Stimulated activated CD8-positive, alpha-beta memory T cell treated with anti-CD3 and anti-CD28 coated beads, Interleukin-7, amount 100 ng/mL, for 24 hours (primary cell): Measurements from ENCODE around the gene UAP1L1.
"Not testable (repeated sequence)": the region's sequence is repeated elsewhere in the genome, so short reads cannot be mapped to it uniquely, and the experiment has no call there.

Experiments used
- DNase-seq: peaks from one replicate; pipeline ENCODE4 v3.0.0-alpha.2; 2020; ENCODE audit warnings: low read depth

The UAP1L1 gene

DNA sequence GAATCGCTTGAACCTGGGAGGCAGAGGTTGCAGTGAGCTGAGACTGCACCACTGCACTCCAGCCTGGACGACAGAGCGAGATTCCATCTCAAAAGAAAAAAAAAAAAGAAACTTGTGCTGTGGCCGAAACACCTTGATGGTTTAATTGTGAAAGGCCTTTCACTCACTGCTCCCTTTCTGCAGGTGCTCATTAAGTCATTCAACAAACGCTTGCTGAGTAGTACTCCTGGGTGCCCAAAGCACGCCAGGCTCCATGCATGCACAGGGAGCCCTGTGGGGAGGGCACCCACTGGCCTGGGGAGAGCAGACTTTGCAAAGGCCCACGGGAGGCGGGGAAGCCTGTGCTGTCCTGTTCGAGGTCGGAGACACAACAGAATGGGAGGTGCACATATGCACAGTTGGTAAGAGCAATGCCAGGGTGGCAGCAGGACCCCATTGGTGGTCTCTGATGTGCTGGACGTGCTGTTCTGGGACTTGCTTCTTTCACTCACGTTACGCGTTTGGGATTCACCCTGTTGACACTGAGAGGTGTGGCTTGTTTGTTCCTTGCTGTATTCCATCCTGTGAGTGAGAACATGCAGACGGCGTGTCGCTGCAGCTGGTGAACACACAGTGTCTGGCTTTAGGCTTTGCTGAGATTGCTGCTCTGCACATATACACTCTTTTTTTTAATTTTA is 20.4 kb upstream of the UAP1L1 start:
- DNase-seq = no peak

DNA sequence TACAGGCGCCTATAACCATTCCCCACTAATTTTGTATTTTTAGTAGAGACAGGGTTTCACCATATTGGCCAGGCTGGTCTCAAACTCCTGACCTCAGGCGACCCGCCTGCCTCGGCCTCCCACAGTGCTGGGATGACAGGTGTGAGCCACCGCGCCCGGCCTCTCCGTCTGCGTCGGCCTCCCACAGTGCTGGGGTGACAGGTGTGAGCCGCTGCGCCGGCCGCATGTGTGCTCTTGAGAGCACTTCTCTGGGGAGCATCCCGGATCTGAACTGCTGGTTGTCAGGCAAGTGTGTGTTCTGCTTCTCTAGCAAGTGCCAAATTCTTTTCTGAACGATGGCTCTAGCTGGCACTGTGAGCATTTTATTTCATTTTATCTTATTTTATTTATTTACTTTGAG is 19.8 kb upstream of the UAP1L1 start:
- no peak for DNase-seq

DNA sequence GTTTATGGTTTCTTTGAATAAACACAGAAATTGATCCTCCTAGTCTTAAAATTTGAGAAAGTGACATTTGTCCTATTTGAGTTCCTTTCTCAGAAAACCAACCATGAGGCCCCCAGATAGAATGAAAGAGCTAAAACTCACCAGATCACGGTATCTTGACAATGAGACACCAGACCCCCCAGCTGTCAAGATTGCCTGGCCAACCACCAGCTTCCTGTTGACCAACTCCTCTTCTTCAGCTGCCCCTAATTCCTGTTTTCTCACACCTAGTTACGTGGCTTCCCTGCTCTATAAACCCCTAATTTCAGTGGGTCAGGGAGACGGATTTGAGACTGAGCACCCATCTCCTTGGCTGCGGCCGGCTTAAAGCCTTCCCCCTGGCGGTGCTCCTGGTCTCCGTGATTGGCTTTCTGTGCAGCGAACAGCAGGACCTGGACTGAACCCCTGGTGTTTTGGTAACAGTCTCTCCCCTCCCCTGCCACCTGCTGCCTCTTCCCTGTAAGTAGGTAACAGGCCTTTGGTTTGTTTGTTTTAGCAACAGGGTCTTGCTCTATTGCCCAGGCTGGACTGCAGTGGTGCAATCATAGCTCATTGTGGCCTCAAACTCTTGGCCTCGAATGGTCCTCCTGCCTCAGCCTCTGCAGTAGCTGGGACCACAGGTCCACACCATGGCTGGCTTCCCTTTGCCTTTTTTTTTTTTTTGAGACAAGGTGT is 18.6 kb upstream of the UAP1L1 start:
- DNase-seq = no peak

DNA sequence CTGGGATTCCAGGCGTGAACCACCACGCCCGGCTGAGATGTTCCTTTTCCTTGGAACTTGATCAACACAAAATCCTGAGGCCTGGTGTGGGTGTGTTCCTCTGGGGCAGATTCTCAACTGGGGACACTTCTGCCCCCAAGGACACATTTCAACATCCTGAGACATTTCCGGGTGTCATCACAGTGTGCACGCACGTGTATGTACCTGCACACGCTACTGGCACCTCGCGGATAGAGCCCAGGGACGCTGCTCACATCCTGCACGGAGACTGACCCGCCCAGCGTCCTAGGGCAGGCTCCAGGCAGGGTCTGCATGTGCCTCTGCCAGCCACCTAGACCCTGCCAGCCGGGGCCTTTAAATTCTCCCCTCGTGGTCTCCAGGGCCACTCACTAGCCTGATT is 14.9 kb upstream of the UAP1L1 start:
- DNase-seq = no peak

DNA sequence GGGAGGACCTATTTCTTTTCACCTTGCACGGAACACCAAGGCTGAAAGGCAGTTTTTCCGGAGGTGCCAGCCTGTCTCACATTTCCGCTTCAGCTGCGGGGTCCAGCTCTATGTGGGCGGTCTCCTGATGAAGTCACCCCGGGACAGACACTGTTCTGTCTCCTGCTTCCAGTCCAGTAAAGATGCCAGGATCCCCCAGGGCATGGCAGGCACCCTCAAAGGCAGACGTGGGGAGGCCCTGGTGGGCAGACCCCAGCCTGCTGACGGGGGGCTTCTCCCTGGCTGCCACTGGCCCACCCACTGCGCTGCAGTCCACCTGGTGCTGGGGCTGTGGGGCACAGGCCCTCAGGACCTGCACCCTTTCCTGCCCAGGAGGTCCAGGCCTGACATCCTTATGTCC is 14.5 kb upstream of the UAP1L1 start:
- not testable (repeated sequence) for DNase-seq

DNA sequence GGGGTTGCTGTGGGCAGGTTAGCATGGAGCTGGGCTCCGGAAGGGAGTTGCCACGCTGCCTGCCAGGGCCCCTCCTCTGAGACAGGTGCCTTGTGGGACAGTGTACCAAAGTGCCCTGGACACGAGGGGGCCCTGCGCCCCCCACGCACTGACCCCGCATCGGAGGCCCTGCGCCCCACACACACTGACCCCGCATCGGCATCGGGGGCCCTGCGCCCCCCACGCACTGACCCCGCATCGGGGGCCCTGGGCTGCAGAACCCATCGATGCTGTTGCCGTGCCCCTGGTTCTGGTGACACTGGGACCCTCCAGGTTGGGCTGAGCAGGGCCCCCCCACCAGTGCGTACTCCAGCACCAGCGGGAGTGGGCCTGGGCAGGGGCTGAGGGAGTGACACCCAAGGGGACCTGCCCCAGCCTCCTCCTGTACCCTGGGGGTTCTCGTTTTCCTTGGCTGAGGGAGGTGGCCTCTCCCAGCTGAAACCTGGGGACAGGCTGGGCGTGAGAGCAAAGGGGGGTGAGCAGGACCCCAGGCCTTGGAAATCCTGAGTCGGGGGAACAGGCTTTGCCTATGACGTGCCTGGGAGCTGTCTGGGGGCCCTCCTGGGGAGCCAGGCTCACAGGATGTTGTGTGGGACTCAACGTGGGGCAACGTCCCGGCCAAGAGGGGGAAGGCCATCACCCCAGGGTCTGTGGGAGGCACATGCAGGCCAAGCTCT is 13.8 kb upstream of the UAP1L1 start:
- DNase-seq = no peak

DNA sequence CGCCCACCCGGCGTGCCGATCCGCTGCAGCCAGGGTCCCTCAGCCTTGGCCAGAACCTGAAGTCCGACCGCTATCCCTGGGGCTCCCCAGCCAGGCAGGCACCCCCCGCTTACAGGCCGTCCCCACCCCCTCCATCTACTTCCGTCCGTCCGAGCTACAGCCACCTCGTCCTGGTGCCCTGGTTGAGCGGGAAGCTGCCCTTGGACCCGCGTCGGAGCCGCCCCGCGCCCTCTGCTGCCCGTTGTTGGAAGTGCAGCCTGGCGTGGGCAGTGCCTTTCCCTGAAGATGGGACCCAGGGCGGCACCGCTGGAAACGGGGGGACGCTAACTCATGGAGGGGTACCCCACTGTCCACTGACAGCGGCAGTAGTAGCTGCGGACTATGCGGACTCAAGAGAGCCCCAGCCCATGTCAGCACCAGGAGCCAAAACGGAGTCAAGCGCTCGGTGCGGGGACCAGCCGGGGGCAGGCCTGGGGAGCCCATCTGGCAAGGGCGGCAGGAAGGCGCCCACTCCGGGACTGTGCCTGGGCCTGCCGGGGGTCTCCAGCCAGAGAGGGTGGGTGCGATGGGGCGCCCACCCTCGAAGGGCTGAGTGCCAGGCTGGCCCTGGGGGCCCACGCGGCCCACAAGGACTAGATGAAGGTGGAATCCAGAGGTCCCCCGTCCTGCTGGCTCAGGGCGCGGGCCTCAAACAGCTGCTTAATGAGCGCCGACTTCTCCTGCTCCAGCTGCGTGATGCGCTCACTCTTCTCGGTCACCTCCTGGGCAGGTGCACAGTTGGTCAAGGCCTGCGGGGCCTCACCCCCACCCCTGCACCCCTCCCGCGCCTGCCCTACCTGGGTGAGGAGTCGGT is 13.1 kb upstream of the UAP1L1 start:
- peak; percentile 48 for DNase-seq

DNA sequence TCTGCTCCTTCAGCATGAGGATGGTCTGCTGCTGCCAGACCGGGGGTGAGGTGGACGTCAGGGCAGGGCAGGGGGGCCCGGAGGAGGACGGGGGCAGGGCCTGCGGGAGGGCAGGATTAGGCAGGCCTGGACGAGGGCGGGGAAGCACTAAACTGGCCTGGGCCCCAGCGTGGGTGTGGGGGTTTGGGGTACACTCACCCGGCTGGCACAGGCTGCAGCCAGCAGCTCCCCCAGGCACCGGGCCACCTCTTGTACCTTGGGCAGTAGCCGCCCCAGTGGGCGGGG is 12.5 kb upstream of the UAP1L1 start:
- DNase-seq = no peak

DNA sequence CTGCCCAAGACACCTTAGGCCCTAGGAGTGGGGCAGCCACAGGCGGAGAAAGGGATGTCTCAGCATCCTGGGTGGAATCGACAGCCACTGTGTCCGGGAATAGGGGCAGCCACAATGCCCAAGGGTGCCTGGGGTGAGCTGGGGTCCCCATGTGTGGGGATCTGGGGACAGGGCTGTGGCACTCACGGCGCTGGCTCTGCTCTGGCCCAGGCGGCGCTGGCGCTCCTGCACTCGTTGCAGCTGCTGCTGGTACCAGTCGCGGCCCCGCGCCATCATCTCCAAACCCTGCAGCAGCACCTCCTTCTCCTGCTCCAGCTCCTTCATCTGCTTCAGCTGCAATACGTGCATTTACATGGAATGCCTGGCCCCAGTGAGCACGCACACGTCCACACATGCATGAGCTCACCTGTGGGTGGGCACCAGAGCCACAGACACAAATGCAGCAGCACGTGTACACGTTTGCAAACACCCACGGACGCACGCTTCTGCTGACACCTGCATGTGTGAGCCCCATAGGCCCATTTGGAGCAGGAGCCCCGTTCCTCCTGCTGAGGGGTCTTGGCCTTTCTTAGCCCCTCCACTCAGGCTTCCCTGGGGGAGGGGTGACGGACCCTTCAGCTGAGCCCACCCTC is 11.9 kb upstream of the UAP1L1 start:
- DNase-seq = no peak

DNA sequence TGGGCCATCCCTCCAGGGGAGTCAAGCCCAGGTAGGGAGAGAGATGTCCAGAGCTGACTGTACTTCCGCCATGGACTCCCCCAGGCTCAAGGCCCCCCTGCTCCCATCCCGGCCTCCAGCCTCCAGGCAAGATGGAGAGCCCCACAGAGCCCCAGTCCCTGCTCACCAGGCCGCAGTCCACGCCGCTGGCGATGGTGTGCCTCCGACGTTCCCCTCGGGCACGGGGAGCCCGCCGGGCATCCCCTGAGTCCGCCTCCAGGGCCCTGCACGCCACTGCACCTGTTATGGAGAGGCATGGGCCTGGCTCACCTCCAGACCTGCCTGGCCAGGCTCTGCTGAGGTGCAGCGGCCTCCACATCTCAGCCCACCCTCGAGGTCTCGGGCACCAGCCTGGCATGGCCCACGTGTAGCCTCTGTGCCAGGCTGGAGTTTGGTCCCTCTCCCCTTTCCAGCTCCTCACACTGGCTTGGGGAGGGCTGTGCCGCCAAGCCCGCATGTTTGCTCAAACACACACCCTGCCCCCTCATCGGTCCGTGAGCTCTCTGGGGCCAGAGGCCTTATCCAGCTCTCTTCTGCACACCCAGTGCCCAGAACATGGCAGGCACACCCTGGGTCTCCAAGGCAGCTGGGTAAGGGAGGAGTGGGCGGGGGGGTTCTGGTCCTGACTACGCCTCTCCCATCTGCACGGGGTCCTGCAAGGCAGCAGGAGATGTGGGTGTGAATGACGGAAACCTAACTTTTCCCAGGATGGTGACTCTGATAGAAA is 11.0 kb upstream of the UAP1L1 start:
- DNase-seq = no peak

DNA sequence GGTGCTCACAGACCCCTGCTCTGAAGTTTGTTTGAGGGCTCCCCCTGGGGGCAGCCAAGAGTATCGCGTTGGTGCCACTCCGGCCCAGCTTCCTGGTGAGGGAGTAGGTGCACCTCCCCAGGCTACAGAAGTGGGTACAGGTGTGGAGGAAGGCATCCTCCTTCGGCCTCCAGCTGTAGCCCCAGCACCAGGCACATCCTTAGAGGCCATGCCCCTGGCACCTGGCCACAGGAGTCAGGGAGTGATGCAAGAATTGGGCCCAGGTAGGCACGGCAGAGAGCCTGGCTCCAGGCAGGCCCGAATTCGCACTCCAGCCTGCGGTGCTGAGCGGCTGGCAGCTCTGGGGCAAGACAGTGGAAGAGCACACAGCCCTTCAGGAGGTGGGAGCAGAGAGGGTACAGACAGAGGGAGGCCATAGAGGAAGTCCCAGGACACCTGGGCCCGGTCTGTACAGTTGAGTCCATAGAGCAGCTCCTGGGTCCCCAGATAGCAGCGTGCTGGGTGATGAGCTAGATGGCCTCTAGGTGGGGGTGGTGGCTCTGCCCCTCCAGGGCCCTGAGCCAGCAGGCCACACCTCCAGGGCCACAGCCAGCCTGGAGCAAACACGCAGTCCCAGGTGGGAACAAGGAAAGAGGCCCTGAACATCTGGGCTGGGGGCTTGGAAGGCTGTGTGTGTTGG is 9.3 kb upstream of the UAP1L1 start:
- DNase-seq = peak; percentile 70

DNA sequence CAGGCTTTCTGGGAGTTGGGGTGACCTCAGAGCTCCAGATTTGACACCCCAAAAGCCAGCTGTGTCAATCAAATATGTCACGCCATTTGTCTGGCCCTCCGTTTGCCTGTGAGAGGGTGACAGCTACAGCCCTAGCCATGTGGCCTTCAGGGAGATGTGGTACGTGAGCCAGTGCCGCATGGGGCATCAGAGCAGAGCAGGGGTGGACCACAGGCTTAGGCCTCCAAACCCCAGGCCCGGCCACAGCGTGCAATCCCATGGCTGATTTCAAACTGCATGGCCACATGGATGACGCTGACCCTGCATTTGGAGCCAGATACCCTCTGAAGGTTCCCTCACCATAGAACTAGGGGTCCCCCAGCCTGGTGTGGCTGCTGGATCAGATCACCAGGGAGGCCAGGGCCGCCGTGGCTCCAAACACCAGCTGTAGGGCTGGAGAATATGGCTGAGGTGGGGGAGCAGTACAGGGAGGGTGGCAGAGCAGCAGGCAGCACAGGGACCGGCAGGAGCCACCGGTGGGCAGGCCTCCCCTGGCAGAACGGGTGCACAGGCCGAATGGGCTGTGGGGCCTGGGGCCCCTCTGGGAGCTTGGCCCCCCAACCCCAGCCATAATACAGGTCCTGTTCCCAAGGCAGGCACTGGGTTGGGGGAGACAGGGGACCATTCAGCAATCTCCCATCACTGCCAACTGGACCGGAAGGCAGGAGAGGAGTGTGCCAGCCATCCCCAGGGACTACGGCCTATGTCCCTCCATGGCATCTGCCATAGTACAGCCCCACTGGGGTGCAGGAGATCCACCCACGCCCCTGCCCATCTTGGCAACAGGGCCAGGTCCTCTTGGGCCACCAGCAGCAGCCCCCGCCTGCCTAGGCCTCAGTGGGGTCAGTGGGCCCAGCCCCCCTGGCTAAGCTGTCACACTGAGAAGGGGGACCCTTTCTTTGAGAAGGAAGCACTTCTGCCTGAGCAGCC is 8.5 kb upstream of the UAP1L1 start:
- DNase-seq = no peak

DNA sequence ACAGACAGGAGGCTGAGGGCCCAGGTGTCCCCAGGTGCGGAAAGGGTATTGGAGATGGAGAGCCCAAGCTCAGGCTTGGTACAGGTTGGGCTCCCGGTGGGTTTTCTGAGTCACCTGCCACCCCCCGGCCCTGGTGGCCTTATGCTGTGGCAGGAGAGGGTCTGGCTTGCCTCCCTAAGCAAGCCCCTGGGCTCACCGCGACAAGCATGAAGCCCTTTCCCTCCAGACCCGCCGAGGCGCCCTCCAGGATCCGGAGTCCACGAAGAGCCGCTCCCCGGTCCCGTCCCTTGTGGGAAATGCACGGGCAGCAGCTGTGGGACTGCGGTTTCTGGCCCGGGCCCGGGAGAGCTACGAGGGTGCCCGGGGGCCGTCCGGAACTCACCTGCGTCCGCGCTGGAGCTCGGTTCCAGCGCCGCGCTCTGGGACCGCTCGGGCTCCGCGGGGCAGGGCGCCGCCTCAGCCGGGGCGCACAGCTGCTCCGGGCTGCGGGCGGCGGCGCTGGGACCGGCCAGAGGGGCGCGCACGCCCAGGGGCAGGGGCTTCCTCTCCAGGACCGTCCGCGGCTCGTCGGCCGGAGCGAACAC is 7.7 kb upstream of the UAP1L1 start:
- DNase-seq = no peak

DNA sequence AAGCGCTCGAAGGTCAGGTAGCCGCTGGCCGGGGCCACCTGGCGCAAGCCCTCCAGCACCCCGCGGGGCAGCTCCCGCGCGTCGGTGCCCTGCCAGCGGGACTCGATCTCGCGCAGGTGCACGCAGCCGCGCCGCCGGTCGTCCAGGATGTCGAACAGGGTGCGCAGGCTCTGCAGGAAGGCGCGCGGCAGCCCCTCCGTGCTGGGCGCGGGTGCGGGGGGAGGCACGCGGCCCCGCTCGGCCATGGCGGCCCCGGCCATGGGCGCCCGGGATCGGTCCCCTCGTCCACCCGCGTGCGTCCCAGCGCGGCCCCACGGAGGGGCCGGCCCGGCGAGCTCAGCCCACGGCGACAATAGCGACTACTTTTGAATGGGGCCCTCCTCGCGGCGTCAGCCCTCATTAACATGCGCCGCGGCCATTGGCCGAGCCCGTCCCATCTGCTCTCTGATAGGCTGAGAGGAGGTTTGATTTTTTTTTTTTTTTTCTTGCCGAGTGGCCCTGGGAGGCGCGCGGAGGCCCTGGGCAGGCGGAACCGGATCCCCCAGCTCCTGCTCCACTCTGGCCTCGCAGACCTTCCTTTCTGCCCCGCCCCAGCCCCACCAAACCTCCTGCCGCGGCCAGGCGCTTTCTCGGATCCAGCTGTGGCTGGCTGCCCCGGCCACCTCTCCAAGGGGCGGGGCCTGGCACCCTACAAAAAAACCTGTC is 7.0 kb upstream of the UAP1L1 start, which contains the start of gene SAPCD2:
TSS of gene SAPCD2 (minus strand) at position 357 of the 705 bp plus-strand sequence. CDS start at position 260, 97 bp downstream.
- peak; percentile 58 for DNase-seq

DNA sequence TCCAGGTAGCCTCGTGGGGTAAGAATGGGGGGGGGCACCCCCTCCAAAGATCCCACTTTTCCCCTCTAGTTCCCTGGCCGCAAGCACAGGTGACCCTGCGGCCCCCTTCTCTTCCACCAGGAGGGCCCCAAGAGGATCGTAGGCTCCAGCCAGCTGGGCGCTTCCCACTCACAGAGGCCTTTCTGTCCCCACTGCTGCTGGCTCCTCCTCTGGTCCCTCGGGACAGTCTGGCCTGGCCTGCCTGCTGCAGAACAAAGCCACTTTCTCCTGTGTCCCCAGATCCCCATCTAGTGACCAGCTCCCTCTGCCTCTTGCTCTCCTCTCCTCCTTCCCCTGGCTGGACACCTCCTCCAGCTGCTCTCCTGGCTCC is 6.4 kb upstream of the UAP1L1 start:
- no peak for DNase-seq

DNA sequence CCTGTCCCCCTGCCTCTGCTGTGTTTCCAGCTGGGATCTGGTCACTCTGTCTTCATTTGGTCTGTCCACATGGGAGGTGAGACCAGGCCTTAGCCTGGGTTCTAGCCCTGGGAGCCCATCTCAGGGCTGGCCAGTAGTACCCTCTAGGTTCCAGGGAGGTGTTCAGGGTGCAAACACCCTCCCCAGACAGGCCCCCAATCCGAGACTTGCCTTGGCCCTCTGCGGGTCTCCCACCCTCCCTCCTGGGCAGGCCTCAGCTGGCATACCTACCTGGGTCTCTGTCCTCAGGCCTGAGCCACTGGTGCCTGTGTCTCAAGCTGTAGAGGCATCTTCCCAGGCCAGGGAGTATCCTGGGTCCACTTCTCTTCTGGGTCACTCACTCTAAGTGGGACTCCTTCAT is 6.0 kb upstream of the UAP1L1 start:
- no peak for DNase-seq

DNA sequence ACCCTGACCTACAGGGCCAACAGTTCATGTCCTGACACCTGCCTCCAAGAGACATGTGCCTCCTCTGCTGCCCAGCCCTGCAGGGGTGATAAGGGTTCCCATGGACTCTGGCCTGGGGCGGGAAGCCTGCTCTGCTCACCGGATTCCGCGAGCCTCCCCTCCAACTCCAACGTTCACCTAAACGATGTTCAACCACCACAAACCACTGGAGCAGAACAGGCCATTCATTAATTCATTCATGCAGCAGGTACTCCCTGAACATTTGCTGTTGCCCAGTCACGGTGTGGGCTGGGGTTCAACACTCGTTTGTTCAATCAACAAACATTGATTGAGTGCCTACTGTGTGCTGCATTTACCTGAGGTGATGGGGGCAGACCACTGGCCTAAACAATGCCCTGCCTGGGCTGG is 3.3 kb upstream of the UAP1L1 start:
- DNase-seq = no peak

DNA sequence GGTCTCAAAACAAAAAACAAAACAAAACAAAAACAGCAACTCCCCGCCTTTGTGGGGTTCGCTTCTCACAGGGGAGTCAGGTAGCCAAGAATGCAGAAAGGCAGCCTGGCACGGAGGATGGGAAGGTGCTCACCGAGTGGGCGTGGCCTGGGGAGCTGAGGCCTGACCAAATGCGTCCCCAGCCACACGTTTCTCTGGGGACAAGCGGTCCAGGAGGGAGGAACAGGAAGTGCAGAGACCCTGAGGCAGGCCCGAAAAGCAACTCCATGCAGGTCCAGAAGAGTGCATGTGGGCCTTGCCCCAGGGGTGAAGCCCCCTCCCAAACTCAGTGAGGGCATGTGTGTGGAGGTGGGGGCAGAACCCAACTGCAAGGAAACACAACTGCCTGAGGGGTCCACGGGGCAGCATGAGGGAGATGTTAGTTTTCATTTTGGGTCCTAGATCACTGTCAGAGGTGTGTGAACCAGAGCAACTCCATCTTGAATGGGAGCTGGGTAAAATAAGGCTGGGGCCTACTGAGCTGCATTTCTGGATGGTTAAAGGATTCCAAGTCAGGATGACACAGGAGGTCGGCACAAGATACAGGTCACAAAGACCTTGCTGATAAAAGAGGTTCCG is 2.6 kb upstream of the UAP1L1 start:
- no peak for DNase-seq
